ENCODE measurements around the gene APOL5.

GRCh38 chr22:35678836-35679235 is 38.8 kb upstream of the APOL5 start:
- TF ChIP-seq, protein P1, sequence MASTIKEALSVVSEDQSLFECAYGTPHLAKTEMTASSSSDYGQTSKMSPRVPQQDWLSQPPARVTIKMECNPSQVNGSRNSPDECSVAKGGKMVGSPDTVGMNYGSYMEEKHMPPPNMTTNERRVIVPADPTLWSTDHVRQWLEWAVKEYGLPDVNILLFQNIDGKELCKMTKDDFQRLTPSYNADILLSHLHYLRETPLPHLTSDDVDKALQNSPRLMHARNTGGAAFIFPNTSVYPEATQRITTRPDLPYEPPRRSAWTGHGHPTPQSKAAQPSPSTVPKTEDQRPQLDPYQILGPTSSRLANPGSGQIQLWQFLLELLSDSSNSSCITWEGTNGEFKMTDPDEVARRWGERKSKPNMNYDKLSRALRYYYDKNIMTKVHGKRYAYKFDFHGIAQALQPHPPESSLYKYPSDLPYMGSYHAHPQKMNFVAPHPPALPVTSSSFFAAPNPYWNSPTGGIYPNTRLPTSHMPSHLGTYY (CRISPR knock-in tag; IDR thresholded peaks at IDR 0.05), result no peak
- no peak for TF ChIP-seq CTCF (IDR thresholded peaks at IDR 0.05)
- TF ChIP-seq FOXP4 (CRISPR knock-in tag; IDR thresholded peaks at IDR 0.05), result no peak
- no peak for TF ChIP-seq CREM (CRISPR knock-in tag; IDR thresholded peaks at IDR 0.05)
